GM12878 (cell line): ENCODE results near the gene STRN4. TPM values are rescaled to one million over a fixed set of nuclear protein-coding genes. Genes with fewer than 3 reads are reported as not detected.

Experiments
- BCLAF1 ChIP-seq: fragments of 450-650 bp; IDR thresholded peaks from 2 replicates; pipeline ENCODE4 v1.6.1; 2017; ENCODE audit warnings: antibody characterized with exemption, mild to moderate bottlenecking, moderate library complexity
- CREB1 ChIP-seq: IDR thresholded peaks from 2 replicates; pipeline ENCODE4 v1.6.1; 2012; ENCODE audit warnings: low read depth, mild to moderate bottlenecking, inconsistent platforms
- CREM ChIP-seq: IDR thresholded peaks from 2 replicates; pipeline ENCODE4 v1.6.1; 2014; ENCODE audit warnings: antibody characterized with exemption, low read depth
- DPF2 ChIP-seq: fragments of 450-650 bp; IDR thresholded peaks from 2 replicates; pipeline ENCODE4 v1.6.1; 2017; ENCODE audit warnings: mild to moderate bottlenecking
- EP300 ChIP-seq, 2 experiments: fragments of 150-350 bp in 1 of 2; IDR thresholded peaks; 2 replicates each; pipeline ENCODE4 v1.6.1; 2011 to 2012; ENCODE audit warnings: low read depth in 2 of 2, low read length in 2 of 2, borderline replicate concordance in 1 of 2, improper control_type of control experiment in 1 of 2, inconsistent platforms in 1 of 2; ENCODE audit not compliant: control insufficient read depth in 1 of 2
- HDAC2 ChIP-seq: fragments of 200-600 bp; sonication (generic); IDR thresholded peaks from 2 replicates; pipeline ENCODE4 v1.6.1; 2017
- HDAC6 ChIP-seq: fragments of 200-600 bp; sonication (generic); IDR thresholded peaks from one replicate; pipeline ENCODE4 v1.8.0; 2017; ENCODE audit warnings: antibody characterized with exemption; ENCODE audit not compliant: unreplicated experiment
- JUNB ChIP-seq: IDR thresholded peaks from 2 replicates; pipeline ENCODE4 v1.6.1; 2016; ENCODE audit warnings: antibody characterized with exemption, mild to moderate bottlenecking
- KDM1A ChIP-seq: fragments of 200-600 bp; sonication (generic); IDR thresholded peaks from 2 replicates; pipeline ENCODE4 v1.6.1; 2016; ENCODE audit warnings: borderline replicate concordance
- MLLT1 ChIP-seq: fragments of 450-650 bp; IDR thresholded peaks from 2 replicates; pipeline ENCODE4 v1.6.1; 2016; ENCODE audit warnings: mild to moderate bottlenecking
- MTA3 ChIP-seq: IDR thresholded peaks from 2 replicates; pipeline ENCODE4 v1.6.1; 2012; ENCODE audit warnings: low read length, inconsistent platforms, borderline replicate concordance
- MYB ChIP-seq: fragments of 150-350 bp; IDR thresholded peaks from 2 replicates; pipeline ENCODE4 v1.6.1; 2014; ENCODE audit warnings: mild to moderate bottlenecking, low read depth, low read length, borderline replicate concordance
- NR2C2 ChIP-seq: IDR thresholded peaks from 2 replicates; pipeline ENCODE4 v1.6.1; 2011; ENCODE audit warnings: borderline replicate concordance, low read depth; ENCODE audit not compliant: control insufficient read depth, insufficient read length
- POU2F2 ChIP-seq: IDR thresholded peaks from 3 replicates; pipeline ENCODE4 v1.6.1; 2011; ENCODE audit warnings: low read depth, mild to moderate bottlenecking, low read length, borderline replicate concordance
- RELB ChIP-seq: fragments of 450-650 bp; IDR thresholded peaks from 2 replicates; pipeline ENCODE4 v1.6.1; 2017; ENCODE audit warnings: low read depth, mild to moderate bottlenecking, moderate library complexity
- RFX5 ChIP-seq: IDR thresholded peaks from 2 replicates; pipeline ENCODE4 v1.6.1; 2011; ENCODE audit warnings: low read depth, low read length, improper control_type of control experiment
- SMAD1 ChIP-seq: fragments of 450-650 bp; IDR thresholded peaks from 2 replicates; pipeline ENCODE4 v1.6.1; 2018; ENCODE audit warnings: mild to moderate bottlenecking, low read depth; ENCODE audit not compliant: partially characterized antibody
- SUZ12 ChIP-seq: fragments of 200-600 bp; sonication (generic); IDR thresholded peaks from one replicate; pipeline ENCODE4 v1.6.1; 2018; ENCODE audit warnings: antibody characterized with exemption, mild to moderate bottlenecking; ENCODE audit not compliant: unreplicated experiment
- TARDBP ChIP-seq: IDR thresholded peaks from 2 replicates; pipeline ENCODE4 v1.6.1; 2016; ENCODE audit warnings: borderline replicate concordance
- YBX1 ChIP-seq: fragments of 450-650 bp; IDR thresholded peaks from 2 replicates; pipeline ENCODE4 v1.6.1; 2016; ENCODE audit warnings: antibody characterized with exemption
- ZNF207 ChIP-seq: fragments of 450-650 bp; IDR thresholded peaks from 2 replicates; pipeline ENCODE4 v1.6.1; 2014; ENCODE audit warnings: antibody characterized with exemption, mild to moderate bottlenecking, borderline replicate concordance
- ZZZ3 ChIP-seq: IDR thresholded peaks from 2 replicates; pipeline ENCODE4 v1.6.1; 2011; ENCODE audit warnings: low read depth; ENCODE audit not compliant: control insufficient read depth, insufficient read length
- polyA plus RNA-seq, 11 experiments: library from polyadenylated mRNA; depleted of rRNA in 4 of 11; unstranded in 6 of 11; stranded (reverse) in 5 of 11; fragments of >200 nt; fragmentation: Nextera tagmentation in 4 of 11; fragmentation: Illumina TruSeq in 1 of 11; extraction: Ambion mirVana in 4 of 11; extraction: Trizol in 1 of 11; gene quantifications; 1 replicate in 1 of 11; 2 replicates in 10 of 11; pipeline versions ENCODE4 v1.2.1 to v1.2.3, GENCODE V29; 2011 to 2016; ENCODE audit warnings: inconsistent platforms in 2 of 11, missing spikeins in 2 of 11, low read depth in 1 of 11
- total RNA-seq, 4 experiments: library from RNA; depleted of rRNA in 3 of 4; stranded (reverse); fragments of >200 nt in 3 of 4; fragmentation: Illumina TruSeq in 1 of 4; extraction: Trizol in 1 of 4; gene quantifications; 2 replicates each; pipeline versions ENCODE4 v1.2.1 to v1.2.3, GENCODE V29; 2013 to 2021
- TF ChIP-seq, protein P1 (sequence below): fragments of 450-650 bp; IDR thresholded peaks from 2 replicates; pipeline ENCODE4 v1.6.1; 2017; ENCODE audit warnings: mild to moderate bottlenecking

STRN4 gene
- total and polyA plus RNA-seq, 10 of the 15 experiments (the other 5 are each of a cell fraction or from before 2014, with no cell fraction given) = 0.42 to 62.8 (median 22.5) TPM

- TF ChIP-seq BCLAF1 = no peak
- TF ChIP-seq MLLT1 = no peak
- TF ChIP-seq DPF2 = 0 out of 2 replicates have a peak, but pooled peaks have one; percentile 28
- TF ChIP-seq TARDBP = no peak
- peak; percentile 97 for TF ChIP-seq POU2F2
- no peak for TF ChIP-seq RFX5
- TF ChIP-seq KDM1A = no peak
- TF ChIP-seq RELB = no peak
- no peak for TF ChIP-seq JUNB
- no peak; the same call in 1 of the 2 replicates for TF ChIP-seq CREM
- TF ChIP-seq YBX1 = no peak
- TF ChIP-seq SUZ12 = no peak
- no peak for TF ChIP-seq ZZZ3
- no peak for TF ChIP-seq SMAD1
- TF ChIP-seq HDAC6 = no peak
- TF ChIP-seq NR2C2 = no peak
- TF ChIP-seq MTA3 = no peak
- no peak for TF ChIP-seq MYB
- TF ChIP-seq CREB1 = no peak
- TF ChIP-seq, protein P1, sequence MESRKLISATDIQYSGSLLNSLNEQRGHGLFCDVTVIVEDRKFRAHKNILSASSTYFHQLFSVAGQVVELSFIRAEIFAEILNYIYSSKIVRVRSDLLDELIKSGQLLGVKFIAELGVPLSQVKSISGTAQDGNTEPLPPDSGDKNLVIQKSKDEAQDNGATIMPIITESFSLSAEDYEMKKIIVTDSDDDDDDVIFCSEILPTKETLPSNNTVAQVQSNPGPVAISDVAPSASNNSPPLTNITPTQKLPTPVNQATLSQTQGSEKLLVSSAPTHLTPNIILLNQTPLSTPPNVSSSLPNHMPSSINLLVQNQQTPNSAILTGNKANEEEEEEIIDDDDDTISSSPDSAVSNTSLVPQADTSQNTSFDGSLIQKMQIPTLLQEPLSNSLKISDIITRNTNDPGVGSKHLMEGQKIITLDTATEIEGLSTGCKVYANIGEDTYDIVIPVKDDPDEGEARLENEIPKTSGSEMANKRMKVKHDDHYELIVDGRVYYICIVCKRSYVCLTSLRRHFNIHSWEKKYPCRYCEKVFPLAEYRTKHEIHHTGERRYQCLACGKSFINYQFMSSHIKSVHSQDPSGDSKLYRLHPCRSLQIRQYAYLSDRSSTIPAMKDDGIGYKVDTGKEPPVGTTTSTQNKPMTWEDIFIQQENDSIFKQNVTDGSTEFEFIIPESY = no peak
- TF ChIP-seq ZNF207 = no peak
- no peak for TF ChIP-seq HDAC2
- TF ChIP-seq EP300 (IDR thresholded peaks at IDR 0.05; ENCODE audit: borderline replicate concordance in 1 of 2, control insufficient read depth in 1 of 2, low read depth in 2 of 2, low read length in 2 of 2) = no peak
Observed at GRCh38 chr19:46784262-46785053, 38.2 kb upstream of the STRN4 start (continued).
